HL-60 (cell line): ENCODE measurements around the gene LEKR1.

Source experiments
- CTCF ChIP-seq: IDR thresholded peaks from one replicate; pipeline ENCODE4 v1.5.1; 2011; ENCODE audit warnings: low read length, control low read depth, inconsistent platforms; ENCODE audit not compliant: insufficient read depth
- GABPA ChIP-seq: IDR thresholded peaks from 2 replicates; pipeline ENCODE4 v1.6.1; 2012; ENCODE audit warnings: low read depth
- POLR2AphosphoS5 ChIP-seq: IDR thresholded peaks from 2 replicates; pipeline ENCODE4 v1.6.1; 2012; ENCODE audit warnings: low read depth
- REST ChIP-seq: IDR thresholded peaks from 2 replicates; pipeline ENCODE4 v1.6.1; 2012; ENCODE audit warnings: low read depth; ENCODE audit not compliant: insufficient replicate concordance
- SPI1 ChIP-seq: IDR thresholded peaks from 2 replicates; pipeline ENCODE4 v1.6.1; 2012; ENCODE audit warnings: low read depth, mild to moderate bottlenecking, borderline replicate concordance

DNA sequence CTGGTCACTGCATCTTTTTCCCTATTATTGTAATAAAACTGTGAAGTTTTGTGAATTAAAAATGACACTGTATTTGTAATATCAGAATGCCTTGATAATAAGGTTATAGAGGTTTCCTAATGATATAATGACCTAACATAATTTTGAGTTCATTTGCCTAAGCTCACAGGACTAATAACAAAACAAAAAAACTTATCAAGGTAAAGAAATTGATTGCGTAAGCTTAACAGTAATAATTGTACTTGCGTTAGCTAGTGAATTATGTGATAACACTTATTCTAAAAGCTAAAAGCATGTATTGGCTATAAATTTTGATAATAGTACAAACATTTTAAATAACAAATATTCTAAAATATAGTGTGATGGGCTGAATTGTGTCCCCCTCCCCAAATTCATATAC, 112.6 kb downstream of the LEKR1 start:
- TF ChIP-seq CTCF, result no peak
- no peak for TF ChIP-seq GABPA
- no peak for TF ChIP-seq SPI1
- TF ChIP-seq REST, result no peak
- TF ChIP-seq POLR2AphosphoS5, result no peak
